Mesendoderm (in vitro differentiated cells): ENCODE results near the gene PHC3.
"Not testable (repeated sequence)": the region's sequence is repeated elsewhere in the genome, so short reads cannot be mapped to it uniquely, and the experiment has no call there.

ENCODE experiments used
- DNase-seq: peaks from one replicate; pipeline ENCODE4 v3.0.0; 2013
- H2AK5ac ChIP-seq: 2 replicates; pipeline ENCODE4 v1.6.1; 2013; ENCODE audit warnings: low read length, inconsistent platforms
- H2BK120ac ChIP-seq: 2 replicates; pipeline ENCODE4 v1.6.1; 2013; ENCODE audit warnings: low read depth, mild to moderate bottlenecking, low read length, moderate library complexity, mixed read lengths
- H2BK15ac ChIP-seq: replicated peaks from 2 replicates; pipeline ENCODE4 v1.6.1; 2013; ENCODE audit warnings: low read depth, mild to moderate bottlenecking, moderate library complexity
- H2BK5ac ChIP-seq: 2 replicates; pipeline ENCODE4 v1.6.1; 2013; ENCODE audit warnings: low read length, inconsistent platforms
- H3K18ac ChIP-seq: 2 replicates; pipeline ENCODE4 v1.6.1; 2013; ENCODE audit warnings: mild to moderate bottlenecking, low read length, mixed read lengths
- H3K23ac ChIP-seq: one replicate; pipeline ENCODE4 v1.6.1; 2013; ENCODE audit warnings: low read length
- H3K27ac ChIP-seq: 2 replicates; pipeline ENCODE4 v1.5.1; 2013; ENCODE audit warnings: low read depth, mild to moderate bottlenecking, inconsistent platforms, low read length, moderate library complexity
- H3K27me3 ChIP-seq: 2 replicates; pipeline ENCODE4 v1.6.1; 2013; ENCODE audit warnings: low read length, control low read depth, mild to moderate bottlenecking, inconsistent platforms; ENCODE audit not compliant: insufficient read depth, poor library complexity
- H3K36me3 ChIP-seq: 2 replicates; pipeline ENCODE4 v1.6.1; 2013; ENCODE audit warnings: low read length, inconsistent platforms; ENCODE audit not compliant: control insufficient read depth, insufficient read depth
- H3K4ac ChIP-seq: one replicate; pipeline ENCODE4 v1.6.1; 2013; ENCODE audit warnings: low read depth, mild to moderate bottlenecking, low read length, moderate library complexity
- H3K4me1 ChIP-seq: 2 replicates; pipeline ENCODE4 v1.6.1; 2013; ENCODE audit warnings: low read depth, low read length, inconsistent platforms; ENCODE audit not compliant: control insufficient read depth
- H3K4me2 ChIP-seq: 2 replicates; pipeline ENCODE4 v1.6.1; 2013; ENCODE audit warnings: low read length
- H3K4me3 ChIP-seq: 2 replicates; pipeline ENCODE4 v1.5.1; 2013; ENCODE audit warnings: mild to moderate bottlenecking, low read length
- H3K56ac ChIP-seq: one replicate; pipeline ENCODE4 v1.6.1; 2013; ENCODE audit warnings: low read length
- H3K79me1 ChIP-seq: 2 replicates; pipeline ENCODE4 v1.6.1; 2013; ENCODE audit warnings: low read length, inconsistent platforms
- H3K79me2 ChIP-seq: 2 replicates; pipeline ENCODE4 v1.6.1; 2013; ENCODE audit warnings: mild to moderate bottlenecking, low read length; ENCODE audit not compliant: control insufficient read depth, insufficient read depth
- H3K9ac ChIP-seq: 2 replicates; pipeline ENCODE4 v1.6.1; 2013; ENCODE audit warnings: low read length, inconsistent platforms
- H4K5ac ChIP-seq: one replicate; pipeline ENCODE4 v1.6.1; 2013; ENCODE audit warnings: low read length
- H4K8ac ChIP-seq: one replicate; pipeline ENCODE4 v1.6.1; 2013; ENCODE audit warnings: low read depth, mild to moderate bottlenecking, control low read depth, low read length, moderate library complexity
- WGBS: extraction: QIAGEN DNeasy Blood & Tissue Kit; methylation state at CpG from one replicate; pipeline ENCODE4 v1.1.7; 2013; ENCODE audit warnings: low lambda C conversion rate, missing lambda C conversion rate; ENCODE audit not compliant: insufficient coverage; ENCODE audit errors: extremely low coverage; 5-methylcytosine and 5-hydroxymethylcytosine counted together

Gene PHC3

DNA sequence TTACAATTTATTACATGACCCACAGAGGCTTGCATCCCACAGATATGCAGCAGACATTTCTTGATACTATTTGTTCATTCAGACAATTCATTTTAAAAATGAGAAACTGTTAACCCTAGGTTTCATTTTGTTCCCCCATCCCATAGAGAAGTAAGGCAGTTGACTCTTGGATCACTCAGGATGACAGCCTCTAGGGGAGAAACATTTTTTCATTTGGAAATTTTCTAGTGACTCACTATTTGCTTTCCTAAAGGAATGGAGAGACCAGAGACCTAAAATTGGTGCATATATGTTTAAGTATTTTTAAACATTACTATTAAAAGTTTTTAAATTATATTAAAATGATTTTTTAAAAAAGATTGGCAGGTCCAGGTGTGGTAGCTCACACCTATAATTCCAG is 19.5 kb upstream of the PHC3 start:
- no peak overlapping the region for H3K4me3 ChIP-seq
- H2AK5ac ChIP-seq: no peak overlapping the region
- H3K27me3 ChIP-seq: no peaks in the 10 kb centered on the region
- H3K27ac ChIP-seq: no peak overlapping the region
- H2BK120ac ChIP-seq: no peak overlapping the region
- H3K4me2 ChIP-seq: no peak overlapping the region
- no peak overlapping the region for H2BK5ac ChIP-seq
- H3K56ac ChIP-seq: no peak overlapping the region
- H3K18ac ChIP-seq: no peak overlapping the region
- no peak overlapping the region for H3K9ac ChIP-seq
- no peak overlapping the region for H3K4ac ChIP-seq
- H4K5ac ChIP-seq: no peak overlapping the region
- no peak overlapping the region for H2BK15ac ChIP-seq
- no peak overlapping the region for H3K23ac ChIP-seq
- no peaks in the 10 kb centered on the region for H3K79me2 ChIP-seq
- H3K4me1 ChIP-seq: no peaks in the 10 kb centered on the region
- DNase-seq: no peak
- H3K79me1 ChIP-seq: no peaks in the 10 kb centered on the region
- H4K8ac ChIP-seq: no peak overlapping the region
- H3K36me3 ChIP-seq: no peaks in the 10 kb centered on the region

DNA sequence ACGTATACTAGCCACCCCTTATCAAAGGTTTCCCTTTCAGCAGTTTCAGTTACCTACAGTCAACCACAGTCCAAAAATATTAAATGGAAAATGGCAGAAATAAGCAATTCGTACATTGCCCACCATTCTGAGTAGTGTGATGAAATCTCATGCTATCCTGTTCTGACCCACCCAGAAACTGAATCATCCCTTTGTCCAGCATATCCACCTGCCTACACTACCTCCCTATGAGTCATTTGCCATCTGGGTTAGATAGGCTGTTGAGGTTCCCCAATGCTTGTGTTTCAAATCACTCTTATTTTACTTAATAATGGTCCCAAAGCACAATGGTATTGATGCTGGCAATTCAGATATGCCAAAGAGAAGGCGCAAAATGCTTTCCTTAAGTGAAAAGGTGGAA is 15.3 kb upstream of the PHC3 start:
- Histone ChIP-seq H3K23ac (no peak overlapping the region), H3K4ac (no peak overlapping the region), H4K8ac (no peak overlapping the region), H3K79me2 (no peaks in the 10 kb centered on the region), H3K79me1 (no peaks in the 10 kb centered on the region), H2AK5ac (no peak overlapping the region), H3K36me3 (no peaks in the 10 kb centered on the region), H3K27me3 (no peaks in the 10 kb centered on the region), H3K18ac (no peak overlapping the region), H3K9ac (no peak overlapping the region), H2BK5ac (no peak overlapping the region), H2BK120ac (no peak overlapping the region), H3K4me2 (no peak overlapping the region), H4K5ac (no peak overlapping the region), H3K4me1 (no peaks in the 10 kb centered on the region), H3K4me3 (no peak overlapping the region), H3K27ac (no peak overlapping the region), H3K56ac (no peak overlapping the region), H2BK15ac (no peak overlapping the region)
- no peak for DNase-seq
- no CpG with 5 or more reads among the region's 3 CpGs for WGBS

DNA sequence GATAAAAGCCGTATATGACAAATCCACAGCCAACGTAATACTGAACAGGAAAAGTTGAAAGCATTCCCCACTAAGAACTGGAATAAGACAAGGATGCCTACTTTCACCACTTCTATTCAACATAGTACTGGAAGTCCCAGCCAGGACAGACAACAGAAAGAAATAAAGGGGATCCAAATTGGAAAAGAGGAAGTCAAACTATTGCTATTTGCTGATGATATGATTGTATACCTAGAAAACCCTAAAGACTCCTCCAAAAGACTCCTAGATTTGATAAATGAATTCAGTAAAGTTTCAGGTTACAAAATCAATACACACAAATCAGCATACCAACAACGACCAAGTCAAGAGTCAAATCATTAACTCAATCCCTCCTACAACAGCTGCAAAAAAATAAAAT is 14.2 kb upstream of the PHC3 start:
- not testable (repeated sequence) for H3K56ac ChIP-seq, H2BK120ac ChIP-seq, H3K23ac ChIP-seq, H3K4me1 ChIP-seq, H2AK5ac ChIP-seq, H3K4me2 ChIP-seq, H4K5ac ChIP-seq, H3K9ac ChIP-seq, H2BK5ac ChIP-seq, H3K4ac ChIP-seq, H3K18ac ChIP-seq, H4K8ac ChIP-seq, H3K36me3 ChIP-seq, DNase-seq, H3K27ac ChIP-seq, H2BK15ac ChIP-seq, H3K79me2 ChIP-seq, H3K4me3 ChIP-seq, H3K27me3 ChIP-seq, H3K79me1 ChIP-seq
- 100% methylated on average over 1 of the region's 3 CpGs for WGBS

DNA sequence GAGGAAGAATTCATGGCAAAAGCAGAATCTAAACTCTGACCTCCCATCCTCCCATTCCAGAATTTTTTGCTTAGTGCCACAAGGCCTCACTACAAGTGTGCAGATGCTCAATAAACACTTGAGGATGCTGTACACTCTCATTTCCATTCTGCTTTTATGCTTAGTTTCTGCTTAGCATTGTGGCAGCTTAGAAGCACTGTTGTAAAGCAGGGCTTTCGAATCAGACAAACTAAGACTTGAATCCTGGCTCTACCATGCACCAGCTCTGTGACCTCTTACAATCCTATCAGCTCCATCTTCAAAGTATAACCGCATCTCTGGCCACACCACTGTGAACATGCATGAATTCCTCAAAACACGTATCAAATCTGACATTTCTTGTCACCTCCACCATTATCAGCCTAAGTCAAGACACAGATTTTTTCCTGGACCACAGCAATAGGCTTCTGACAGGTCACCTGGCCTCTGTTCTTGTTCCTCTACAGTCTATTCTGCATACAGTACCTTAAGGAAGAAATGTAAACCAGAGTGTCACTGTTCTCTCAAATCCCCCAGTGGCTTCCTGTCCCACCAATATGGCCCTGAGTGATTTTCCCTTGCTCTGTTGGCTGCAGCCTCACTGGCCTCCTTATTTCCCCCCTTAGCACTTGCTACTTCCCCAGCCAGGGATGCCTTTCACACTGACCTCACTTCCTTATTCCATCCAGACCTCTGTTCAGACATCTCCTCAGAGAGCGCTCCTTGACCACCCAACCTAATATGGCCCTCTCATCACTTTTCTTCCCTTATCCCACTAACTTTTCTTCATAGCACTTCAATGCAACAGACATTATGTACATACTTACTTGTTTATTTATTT is 8.1 kb upstream of the PHC3 start:
- Histone ChIP-seq H4K8ac (no peak overlapping the region), H3K9ac (peak overlapping the region; percentile 24), H3K36me3 (no peaks in the 10 kb centered on the region), H3K27ac (no peak overlapping the region), H3K23ac (no peak overlapping the region), H3K79me1 (no peaks in the 10 kb centered on the region), H3K56ac (peak overlapping the region; percentile 73), H3K18ac (no peak overlapping the region), H2BK15ac (no peak overlapping the region), H3K79me2 (no peaks in the 10 kb centered on the region), H3K4me1 (no peaks in the 10 kb centered on the region), H2AK5ac (no peak overlapping the region), H3K4ac (no peak overlapping the region), H3K4me2 (no peak overlapping the region), H4K5ac (no peak overlapping the region), H3K4me3 (no peak overlapping the region), H2BK120ac (no peak overlapping the region), H3K27me3 (no peaks in the 10 kb centered on the region), H2BK5ac (no peak overlapping the region)
- peak; percentile 54 for DNase-seq
- no CpG with 5 or more reads among the region's 4 CpGs for WGBS

DNA sequence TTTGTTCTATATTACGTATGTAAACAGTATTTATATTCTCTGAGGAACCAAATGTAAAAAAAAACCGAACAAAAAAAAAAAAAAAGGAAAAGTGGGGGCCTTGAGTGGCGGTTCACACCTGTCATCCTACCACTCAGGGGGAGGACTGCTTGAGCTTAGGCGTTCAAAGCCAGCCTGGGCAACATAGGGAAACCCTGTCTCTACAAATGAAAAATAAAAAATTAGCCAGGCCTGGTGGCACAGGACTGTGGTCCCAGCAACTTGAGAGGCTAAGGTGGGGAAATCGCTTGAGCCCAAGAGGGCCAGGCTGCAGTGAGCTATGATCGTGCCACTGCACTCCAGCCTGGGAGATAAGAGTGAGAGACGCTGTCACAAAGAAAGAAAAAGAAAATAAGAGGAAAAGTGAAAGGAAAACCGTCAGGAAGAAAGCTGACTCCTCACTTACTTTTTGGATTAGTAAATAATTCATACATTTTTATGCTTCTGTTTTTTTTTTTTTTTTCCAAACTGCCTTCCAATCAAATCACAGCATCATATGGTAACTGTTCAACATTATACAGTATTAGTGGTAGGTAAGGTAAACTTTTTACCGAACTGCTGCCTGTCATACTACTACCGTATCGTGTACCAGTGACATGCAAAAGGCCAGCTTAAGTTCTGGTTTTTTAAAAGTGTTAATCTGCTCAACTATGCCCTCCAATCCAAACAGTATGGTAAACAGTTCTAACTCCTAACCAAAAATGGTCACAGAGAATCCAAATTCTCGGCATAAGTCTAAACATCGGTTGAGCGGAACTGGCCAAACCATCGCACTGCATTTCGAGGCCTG is 1.2 kb downstream of the PHC3 start:
- H3K79me1 ChIP-seq: peaks cover 4% of the 10 kb centered on the region
- no peak overlapping the region for H2BK15ac ChIP-seq
- H3K4me2 ChIP-seq: peak overlapping the region; percentile 33
- H2BK5ac ChIP-seq: no peak overlapping the region
- H3K4me1 ChIP-seq: peaks cover 4% of the 10 kb centered on the region
- H2BK120ac ChIP-seq: no peak overlapping the region
- no peak overlapping the region for H3K23ac ChIP-seq
- H3K36me3 ChIP-seq: no peaks in the 10 kb centered on the region
- no peak overlapping the region for H4K5ac ChIP-seq
- H3K9ac ChIP-seq: peak overlapping the region; percentile 94
- H4K8ac ChIP-seq: no peak overlapping the region
- no CpG with 5 or more reads among the region's 16 CpGs for WGBS
- no peak overlapping the region for H3K18ac ChIP-seq
- no peaks in the 10 kb centered on the region for H3K27me3 ChIP-seq
- peaks cover 12% of the 10 kb centered on the region for H3K79me2 ChIP-seq
- H3K27ac ChIP-seq: no peak overlapping the region
- peak overlapping the region; percentile 96 for H3K4me3 ChIP-seq
- no peak overlapping the region for H3K4ac ChIP-seq
- H3K56ac ChIP-seq: peak overlapping the region; percentile 97
- peak; percentile 26 for DNase-seq
- H2AK5ac ChIP-seq: no peak overlapping the region
